ENCODE data around the gene ZW10. TPM values are rescaled to one million over a fixed set of nuclear protein-coding genes. Genes with fewer than 3 reads are reported as not detected.
"Not testable (repeated sequence)": the region's sequence is repeated elsewhere in the genome, so short reads cannot be mapped to it uniquely, and the experiment has no call there.

ZW10 gene
- polyA plus RNA-seq, 1 donor from 2014 or later = 20.8 TPM

DNA sequence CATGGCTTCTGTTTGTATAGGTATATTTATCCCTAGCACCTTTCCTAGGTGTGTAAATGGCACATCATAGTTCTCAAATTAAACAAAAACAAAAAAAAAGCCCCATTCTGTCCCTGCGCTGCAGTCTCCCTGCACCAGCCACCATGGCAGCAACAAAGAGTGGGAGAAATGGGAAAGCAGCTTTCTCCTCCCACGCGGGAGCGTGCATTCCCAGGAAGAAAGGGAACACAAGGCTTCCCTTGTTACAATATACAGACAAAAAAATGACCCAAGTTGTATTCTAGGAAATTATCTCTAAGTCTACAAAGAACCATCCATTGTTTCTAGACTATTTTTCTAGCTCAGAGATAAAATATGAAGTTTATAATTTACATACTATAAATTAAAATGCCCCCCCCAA, 51.3 kb downstream of the ZW10 start:
- H3K9ac ChIP-seq (ENCODE audit: low read length) = no peak overlapping the region
- no peak overlapping the region for H3K27ac ChIP-seq (ENCODE audit: low read length)
- no peak for TF ChIP-seq MXI1 (conservative IDR thresholded peaks at IDR 0.05; ENCODE audit: poor library complexity, severe bottlenecking)
- no peaks in the 10 kb centered on the region for H3K36me3 ChIP-seq (ENCODE audit: insufficient read depth, low read length)
- no peak overlapping the region for H2AFZ ChIP-seq (ENCODE audit: low read depth, low read length)
- H3K27me3 ChIP-seq (ENCODE audit: insufficient read depth, low read depth, low read length) = no peaks in the 10 kb centered on the region
- H3F3A ChIP-seq (ENCODE audit: insufficient read depth, low read length, poor library complexity, severe bottlenecking) = no peaks in the 10 kb centered on the region
- H3K9me2 ChIP-seq (ENCODE audit: insufficient read depth, low read length) = no peaks in the 10 kb centered on the region
- H3K79me2 ChIP-seq (replicated peaks; ENCODE audit: insufficient read depth, low read length) = no peaks in the 10 kb centered on the region
- H3K9me3 ChIP-seq (ENCODE audit: low read length) = no peaks in the 10 kb centered on the region
- no peaks in the 10 kb centered on the region for H4K20me1 ChIP-seq (ENCODE audit: insufficient read depth)
- no peak overlapping the region for H3K4me2 ChIP-seq (ENCODE audit: low read length)
- H3K4me3 ChIP-seq (ENCODE audit: low read length) = no peak overlapping the region

DNA sequence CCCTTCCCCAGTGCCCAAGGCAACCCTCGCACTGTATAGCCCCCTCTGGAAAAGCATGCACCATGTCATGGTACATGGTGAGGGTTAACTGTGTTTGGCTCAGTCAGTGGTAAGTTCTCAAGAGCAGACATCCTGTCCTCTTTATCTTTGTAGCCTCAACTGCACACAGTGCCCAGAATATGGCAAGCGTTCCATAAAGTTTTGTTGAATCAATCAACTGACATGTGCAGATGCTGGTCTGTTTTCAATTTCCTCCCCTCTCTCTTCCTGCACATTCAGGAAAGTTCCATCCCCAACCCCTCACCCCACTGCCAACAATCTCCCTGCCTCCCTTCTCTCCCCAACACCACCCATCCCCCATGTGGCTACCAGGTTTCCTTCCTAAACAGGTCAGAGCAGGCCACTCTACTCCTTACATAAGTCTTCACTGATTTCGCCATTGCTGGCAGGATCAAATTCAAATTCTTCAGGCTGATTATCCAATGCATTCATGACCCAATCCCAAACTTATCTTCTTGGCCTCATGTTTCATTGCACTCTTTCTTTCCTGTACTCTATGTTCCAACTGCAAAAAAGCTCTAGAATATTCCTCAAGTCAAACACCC, 51.9 kb downstream of the ZW10 start:
- no peaks in the 10 kb centered on the region for H3K79me2 ChIP-seq (replicated peaks; ENCODE audit: insufficient read depth, low read length)
- H3K4me2 ChIP-seq (ENCODE audit: low read length) = no peak overlapping the region
- no peak overlapping the region for H3K4me3 ChIP-seq (ENCODE audit: low read length)
- H2AFZ ChIP-seq (ENCODE audit: low read depth, low read length) = no peak overlapping the region
- TF ChIP-seq RAD21 (conservative IDR thresholded peaks at IDR 0.05) (no peak), POLR2AphosphoS5 (IDR thresholded peaks at IDR 0.05) (no peak), MXI1 (conservative IDR thresholded peaks at IDR 0.05; ENCODE audit: poor library complexity, severe bottlenecking) (no peak), SMC3 (conservative IDR thresholded peaks at IDR 0.05; ENCODE audit: poor library complexity) (no peak), EZH2 (IDR thresholded peaks at IDR 0.05; ENCODE audit: borderline replicate concordance, insufficient read depth, low read length, poor library complexity, severe bottlenecking) (no peak), TAF1 (IDR thresholded peaks at IDR 0.05; ENCODE audit: low read depth) (no peak), EP300 (conservative IDR thresholded peaks at IDR 0.05; ENCODE audit: poor library complexity, severe bottlenecking) (no peak)
- TF ChIP-seq, protein P1, sequence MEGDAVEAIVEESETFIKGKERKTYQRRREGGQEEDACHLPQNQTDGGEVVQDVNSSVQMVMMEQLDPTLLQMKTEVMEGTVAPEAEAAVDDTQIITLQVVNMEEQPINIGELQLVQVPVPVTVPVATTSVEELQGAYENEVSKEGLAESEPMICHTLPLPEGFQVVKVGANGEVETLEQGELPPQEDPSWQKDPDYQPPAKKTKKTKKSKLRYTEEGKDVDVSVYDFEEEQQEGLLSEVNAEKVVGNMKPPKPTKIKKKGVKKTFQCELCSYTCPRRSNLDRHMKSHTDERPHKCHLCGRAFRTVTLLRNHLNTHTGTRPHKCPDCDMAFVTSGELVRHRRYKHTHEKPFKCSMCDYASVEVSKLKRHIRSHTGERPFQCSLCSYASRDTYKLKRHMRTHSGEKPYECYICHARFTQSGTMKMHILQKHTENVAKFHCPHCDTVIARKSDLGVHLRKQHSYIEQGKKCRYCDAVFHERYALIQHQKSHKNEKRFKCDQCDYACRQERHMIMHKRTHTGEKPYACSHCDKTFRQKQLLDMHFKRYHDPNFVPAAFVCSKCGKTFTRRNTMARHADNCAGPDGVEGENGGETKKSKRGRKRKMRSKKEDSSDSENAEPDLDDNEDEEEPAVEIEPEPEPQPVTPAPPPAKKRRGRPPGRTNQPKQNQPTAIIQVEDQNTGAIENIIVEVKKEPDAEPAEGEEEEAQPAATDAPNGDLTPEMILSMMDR (IDR thresholded peaks at IDR 0.05; ENCODE audit: poor library complexity, severe bottlenecking) = no peak
- TF ChIP-seq, protein P2, sequence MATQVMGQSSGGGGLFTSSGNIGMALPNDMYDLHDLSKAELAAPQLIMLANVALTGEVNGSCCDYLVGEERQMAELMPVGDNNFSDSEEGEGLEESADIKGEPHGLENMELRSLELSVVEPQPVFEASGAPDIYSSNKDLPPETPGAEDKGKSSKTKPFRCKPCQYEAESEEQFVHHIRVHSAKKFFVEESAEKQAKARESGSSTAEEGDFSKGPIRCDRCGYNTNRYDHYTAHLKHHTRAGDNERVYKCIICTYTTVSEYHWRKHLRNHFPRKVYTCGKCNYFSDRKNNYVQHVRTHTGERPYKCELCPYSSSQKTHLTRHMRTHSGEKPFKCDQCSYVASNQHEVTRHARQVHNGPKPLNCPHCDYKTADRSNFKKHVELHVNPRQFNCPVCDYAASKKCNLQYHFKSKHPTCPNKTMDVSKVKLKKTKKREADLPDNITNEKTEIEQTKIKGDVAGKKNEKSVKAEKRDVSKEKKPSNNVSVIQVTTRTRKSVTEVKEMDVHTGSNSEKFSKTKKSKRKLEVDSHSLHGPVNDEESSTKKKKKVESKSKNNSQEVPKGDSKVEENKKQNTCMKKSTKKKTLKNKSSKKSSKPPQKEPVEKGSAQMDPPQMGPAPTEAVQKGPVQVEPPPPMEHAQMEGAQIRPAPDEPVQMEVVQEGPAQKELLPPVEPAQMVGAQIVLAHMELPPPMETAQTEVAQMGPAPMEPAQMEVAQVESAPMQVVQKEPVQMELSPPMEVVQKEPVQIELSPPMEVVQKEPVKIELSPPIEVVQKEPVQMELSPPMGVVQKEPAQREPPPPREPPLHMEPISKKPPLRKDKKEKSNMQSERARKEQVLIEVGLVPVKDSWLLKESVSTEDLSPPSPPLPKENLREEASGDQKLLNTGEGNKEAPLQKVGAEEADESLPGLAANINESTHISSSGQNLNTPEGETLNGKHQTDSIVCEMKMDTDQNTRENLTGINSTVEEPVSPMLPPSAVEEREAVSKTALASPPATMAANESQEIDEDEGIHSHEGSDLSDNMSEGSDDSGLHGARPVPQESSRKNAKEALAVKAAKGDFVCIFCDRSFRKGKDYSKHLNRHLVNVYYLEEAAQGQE (IDR thresholded peaks at IDR 0.05; ENCODE audit: borderline replicate concordance) = no peak
- H3K9me3 ChIP-seq (ENCODE audit: low read length) = no peaks in the 10 kb centered on the region
- H3K36me3 ChIP-seq (ENCODE audit: insufficient read depth, low read length) = no peaks in the 10 kb centered on the region
- no peaks in the 10 kb centered on the region for H3K27me3 ChIP-seq (ENCODE audit: insufficient read depth, low read depth, low read length)
- no peaks in the 10 kb centered on the region for H3F3A ChIP-seq (ENCODE audit: insufficient read depth, low read length, poor library complexity, severe bottlenecking)
- H3K9me2 ChIP-seq (ENCODE audit: insufficient read depth, low read length) = no peaks in the 10 kb centered on the region
- H4K20me1 ChIP-seq (ENCODE audit: insufficient read depth) = no peaks in the 10 kb centered on the region
- no peak overlapping the region for H3K27ac ChIP-seq (ENCODE audit: low read length)
- no peak overlapping the region for H3K9ac ChIP-seq (ENCODE audit: low read length)

DNA sequence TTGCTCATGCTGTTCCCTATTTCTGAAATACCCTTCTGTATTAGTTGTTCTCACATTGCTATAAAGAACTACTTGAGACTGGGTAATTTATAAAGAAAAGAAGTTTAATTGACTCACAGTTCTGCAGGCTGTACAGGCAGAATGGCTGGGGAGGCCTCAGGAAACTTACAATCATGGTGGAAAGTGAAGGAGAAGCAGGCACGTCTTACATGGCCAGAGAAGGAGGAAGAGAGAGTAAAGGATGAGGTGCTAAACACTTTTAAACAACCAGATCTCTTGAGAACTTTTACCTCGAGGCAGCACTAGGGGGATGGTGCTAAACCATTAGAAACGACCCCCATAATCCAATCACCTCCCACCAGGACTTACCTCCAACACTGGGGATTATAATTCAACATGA, 53.0 kb downstream of the ZW10 start:
- not testable (repeated sequence) for H3K79me2 ChIP-seq (replicated peaks; ENCODE audit: insufficient read depth, low read length); H3K9me3 ChIP-seq (ENCODE audit: low read length); H3F3A ChIP-seq (ENCODE audit: insufficient read depth, low read length, poor library complexity, severe bottlenecking); H4K20me1 ChIP-seq (ENCODE audit: insufficient read depth); H2AFZ ChIP-seq (ENCODE audit: low read depth, low read length); H3K27ac ChIP-seq (ENCODE audit: low read length); H3K9me2 ChIP-seq (ENCODE audit: insufficient read depth, low read length); H3K4me3 ChIP-seq (ENCODE audit: low read length); H3K4me2 ChIP-seq (ENCODE audit: low read length); H3K9ac ChIP-seq (ENCODE audit: low read length); H3K36me3 ChIP-seq (ENCODE audit: insufficient read depth, low read length); H3K27me3 ChIP-seq (ENCODE audit: insufficient read depth, low read depth, low read length)
